C1 segment of cervical spinal cord (tissue), 14 donors: ENCODE data around the gene BDH1.
"Not testable (repeated sequence)": the region's sequence is repeated elsewhere in the genome, so short reads cannot be mapped to it uniquely, and the experiment has no call there.

Source experiments
- DNase-seq, 14 donors: peaks; one replicate each; lab custom pipeline; 2025; lab: John Stamatoyannopoulos, UW

Gene BDH1, protein sequence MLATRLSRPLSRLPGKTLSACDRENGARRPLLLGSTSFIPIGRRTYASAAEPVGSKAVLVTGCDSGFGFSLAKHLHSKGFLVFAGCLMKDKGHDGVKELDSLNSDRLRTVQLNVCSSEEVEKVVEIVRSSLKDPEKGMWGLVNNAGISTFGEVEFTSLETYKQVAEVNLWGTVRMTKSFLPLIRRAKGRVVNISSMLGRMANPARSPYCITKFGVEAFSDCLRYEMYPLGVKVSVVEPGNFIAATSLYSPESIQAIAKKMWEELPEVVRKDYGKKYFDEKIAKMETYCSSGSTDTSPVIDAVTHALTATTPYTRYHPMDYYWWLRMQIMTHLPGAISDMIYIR

DNA sequence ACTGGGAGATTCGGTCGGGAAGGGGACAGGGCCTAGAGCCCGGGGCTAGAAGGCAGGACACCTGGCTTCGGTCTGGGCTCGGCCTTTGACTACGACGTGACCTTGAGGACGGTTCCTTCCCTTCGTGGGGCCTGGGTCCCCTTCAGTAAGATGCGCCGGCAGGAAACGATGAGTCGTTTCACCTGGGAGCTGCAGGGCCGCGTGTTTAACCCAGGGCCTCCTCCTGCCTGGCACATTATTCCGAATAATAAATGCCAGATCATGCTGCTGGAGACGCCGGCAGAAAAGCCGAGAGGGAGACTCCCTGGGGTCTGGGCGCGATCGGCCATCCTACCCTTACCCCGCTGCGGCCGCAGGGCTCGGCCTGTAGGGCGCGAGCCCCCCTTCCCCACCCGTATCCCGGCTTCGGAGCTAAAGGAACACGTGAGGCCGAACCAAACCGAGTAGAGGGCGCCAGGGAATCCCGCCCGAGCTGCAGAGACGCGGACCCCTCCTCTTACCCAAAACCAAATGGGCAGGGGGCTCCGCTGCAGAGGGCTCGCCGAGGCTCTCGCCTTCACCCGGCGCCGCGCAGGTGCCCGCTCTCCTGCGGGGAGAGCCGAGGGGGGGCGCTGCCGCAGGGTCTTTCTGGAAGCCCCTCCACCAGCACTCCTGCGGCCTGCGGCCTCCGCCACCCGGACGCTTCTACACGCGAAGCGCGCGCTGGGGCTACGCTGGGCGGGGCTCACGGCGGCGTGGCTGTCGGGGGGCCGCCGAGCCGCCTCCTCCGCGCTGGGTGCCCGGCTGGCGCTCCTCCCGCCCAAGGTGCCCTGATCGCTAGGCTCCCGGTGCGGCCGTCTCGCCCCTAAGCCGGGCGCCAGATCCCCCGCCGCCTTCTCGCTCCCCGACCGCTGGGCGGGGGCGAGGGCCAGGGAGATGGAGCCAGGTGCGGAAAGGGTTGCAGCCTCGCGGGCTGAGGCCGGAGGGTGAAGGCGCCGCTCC lies at the start of gene BDH1:
BDH1 (minus strand) TSS at position 688 of the 981 bp plus-strand sequence. CDS start 9,525 bp downstream, outside the sequence.
- DNase-seq: peak in 9 of 14 donors; percentile 25 to 77 (median 59)

DNA sequence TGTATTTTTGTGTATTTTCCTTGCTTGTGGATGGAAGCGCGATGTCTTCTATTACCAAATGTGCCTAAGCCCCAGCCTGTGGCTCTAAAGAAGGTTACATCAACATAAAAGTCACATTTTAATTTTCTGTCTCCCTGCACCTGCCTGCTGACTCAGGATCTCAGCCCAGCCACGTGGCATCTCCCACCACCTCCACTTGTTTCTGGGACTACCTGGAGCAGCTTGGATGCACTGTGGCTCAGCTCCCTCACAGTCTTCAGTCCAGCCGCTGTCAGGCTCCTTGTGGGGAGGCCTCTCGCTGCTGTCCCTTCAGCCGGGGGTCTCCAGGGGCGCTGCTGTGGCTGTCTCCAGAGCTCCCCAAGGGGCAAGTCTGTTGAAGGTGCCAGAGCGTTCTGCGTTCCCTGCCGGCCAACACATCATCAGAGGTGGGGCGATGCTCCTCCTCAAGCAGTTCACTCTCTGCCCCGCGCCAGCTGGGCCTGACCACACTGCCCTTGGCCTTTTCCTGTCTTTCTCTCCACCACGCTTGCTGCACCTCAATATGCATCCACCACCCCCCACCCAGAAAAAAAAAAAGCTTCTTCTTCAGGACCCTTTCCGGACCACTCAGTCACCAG lies 47.7 kb upstream of the BDH1 start:
- DNase-seq: no peak

DNA sequence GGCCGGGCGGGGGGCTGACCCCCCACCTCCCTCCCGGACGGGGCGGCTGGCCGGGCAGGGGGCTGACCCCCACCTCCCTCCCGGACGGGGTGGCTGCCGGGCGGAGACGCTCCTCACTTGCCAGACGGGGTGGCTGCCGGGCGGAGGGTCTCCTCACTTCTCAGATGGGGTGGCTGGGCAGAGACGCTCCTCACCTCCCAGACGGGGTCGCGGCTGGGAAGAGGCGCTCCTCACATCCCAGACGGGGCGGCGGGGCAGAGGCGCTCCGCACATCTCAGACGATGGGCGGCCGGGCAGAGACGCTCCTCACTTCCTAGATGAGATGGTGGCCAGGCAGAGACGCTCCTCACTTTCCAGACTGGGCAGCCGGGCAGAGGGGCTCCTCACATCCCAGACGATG lies 46.6 kb upstream of the BDH1 start:
- not testable (repeated sequence) for DNase-seq

DNA sequence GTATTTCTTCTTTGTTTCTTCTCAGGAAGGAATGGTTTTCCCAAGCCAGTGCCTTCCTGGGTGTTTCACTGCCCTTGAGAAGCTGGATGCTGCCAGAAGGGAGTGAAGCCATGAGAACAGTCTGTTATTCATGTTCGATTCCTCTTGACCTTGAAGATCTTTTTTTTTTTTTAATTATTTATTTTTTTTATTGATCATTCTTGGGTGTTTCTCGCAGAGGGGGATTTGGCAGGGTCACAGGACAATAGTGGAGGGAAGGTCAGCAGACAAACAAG lies 45.7 kb upstream of the BDH1 start:
- DNase-seq: not testable (repeated sequence)

DNA sequence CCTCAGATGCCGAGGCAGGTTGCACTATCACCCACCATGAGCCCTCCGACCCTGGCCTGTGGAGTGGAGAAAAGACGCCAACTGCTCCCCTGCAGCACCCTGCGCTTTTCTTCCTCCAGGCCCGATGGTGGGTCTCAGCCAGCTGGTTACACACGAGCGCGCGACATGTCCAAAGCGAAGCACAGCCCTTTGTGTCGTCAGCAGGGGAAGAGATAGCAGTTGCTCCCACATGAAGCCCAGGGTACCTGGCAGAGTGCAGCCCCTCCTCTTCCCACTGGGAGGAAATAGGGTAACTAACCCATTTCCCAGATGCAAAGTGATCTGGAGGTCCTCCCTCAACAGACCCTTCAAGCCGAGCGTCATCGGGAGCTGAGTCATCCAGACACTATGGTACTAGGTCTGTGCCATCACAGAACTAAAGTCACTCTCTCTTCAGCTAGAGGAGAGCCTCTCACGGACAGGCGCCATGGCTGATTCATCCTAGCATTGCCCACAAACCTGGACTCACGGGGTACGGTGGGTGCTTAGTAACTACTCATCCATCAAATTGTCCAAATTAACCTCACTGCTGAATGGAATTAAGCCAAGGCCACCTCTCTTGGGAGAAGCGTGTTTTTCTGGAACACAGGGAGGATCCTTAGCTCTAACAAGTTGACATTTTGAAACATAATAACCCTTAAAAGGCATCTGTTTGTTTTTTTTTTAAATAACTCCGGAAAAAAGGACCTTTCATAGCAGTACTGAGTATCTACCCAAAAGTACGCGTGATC lies 45.2 kb upstream of the BDH1 start:
- DNase-seq: no peak

DNA sequence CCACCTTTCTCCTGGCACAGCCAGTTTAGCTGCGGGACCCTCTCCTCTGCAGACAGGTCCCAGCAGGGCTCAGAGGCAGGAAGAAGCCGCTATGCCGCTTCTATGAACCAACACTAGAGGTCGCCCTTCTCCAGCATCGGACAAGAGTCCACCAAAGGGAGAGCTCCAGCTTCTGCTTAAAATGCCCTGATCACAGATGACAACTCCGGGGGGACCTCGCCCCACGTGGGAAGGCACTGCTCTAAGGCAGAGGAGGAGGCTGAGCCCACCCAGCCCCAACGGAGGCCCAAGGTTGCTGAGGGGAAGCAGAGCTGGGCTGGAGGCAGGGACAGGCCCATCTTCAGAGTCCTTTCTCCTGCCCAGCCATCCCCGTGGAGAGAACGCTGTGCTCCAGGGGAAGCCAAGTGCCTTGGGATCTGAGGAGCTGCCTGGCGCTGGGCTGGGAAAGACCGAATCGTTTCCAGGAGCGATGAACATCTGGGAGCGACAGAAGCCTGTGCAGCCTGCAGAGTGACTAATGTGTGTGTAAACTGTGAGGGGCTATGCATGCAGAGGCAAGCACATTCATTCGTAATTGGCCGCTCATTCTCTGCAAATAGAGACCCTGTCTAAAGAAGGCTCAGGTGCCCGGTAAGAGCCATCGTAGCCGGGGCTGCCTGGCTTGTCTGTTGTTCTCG lies 43.5 kb upstream of the BDH1 start:
- DNase-seq: no peak

DNA sequence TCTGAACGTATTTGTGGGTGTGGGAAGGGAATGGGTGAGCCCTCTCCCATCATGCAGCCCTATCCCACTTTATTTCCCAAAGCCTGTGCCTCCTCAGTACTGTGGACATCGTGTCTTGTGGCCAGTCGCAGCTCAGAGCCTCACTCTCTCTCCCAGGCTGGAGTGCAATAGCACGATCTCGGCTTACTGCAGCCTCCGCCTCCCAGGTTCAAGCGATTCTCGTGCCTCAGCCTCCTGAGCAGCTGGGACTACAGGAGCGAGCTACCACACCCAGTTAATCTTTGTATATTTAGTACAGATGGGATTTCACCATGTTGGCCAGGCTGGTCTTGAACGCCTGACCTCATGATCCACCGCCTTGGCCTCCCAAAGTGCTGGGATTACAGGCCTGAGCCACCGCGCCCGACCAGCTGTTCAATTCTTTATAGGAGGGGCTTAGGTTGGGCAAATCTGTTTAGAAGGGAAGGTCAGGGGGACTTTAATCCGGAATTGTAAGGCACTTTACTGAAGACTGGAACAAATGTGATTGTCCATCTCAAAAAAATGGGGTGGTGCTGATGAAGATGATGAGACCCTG lies 42.7 kb upstream of the BDH1 start:
- no peak for DNase-seq

DNA sequence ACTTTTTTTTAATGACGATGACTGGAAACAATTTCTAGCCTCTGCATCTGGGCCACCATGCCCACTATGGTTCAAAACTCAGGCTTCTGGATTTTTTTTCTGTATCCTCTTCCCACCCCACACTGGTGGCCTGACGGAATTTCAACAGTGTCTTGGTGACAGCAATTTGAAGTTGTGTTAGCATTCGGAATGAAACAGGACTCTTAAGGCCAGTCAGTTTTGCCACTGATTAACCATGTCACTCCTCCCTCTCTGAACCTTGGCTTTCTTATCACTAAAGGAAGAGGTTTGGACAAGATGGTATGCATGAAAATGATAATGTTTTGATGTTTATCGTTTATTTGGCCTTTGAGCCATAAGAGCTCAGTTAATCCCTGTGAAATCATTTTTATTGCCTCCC lies 41.6 kb upstream of the BDH1 start:
- no peak for DNase-seq

DNA sequence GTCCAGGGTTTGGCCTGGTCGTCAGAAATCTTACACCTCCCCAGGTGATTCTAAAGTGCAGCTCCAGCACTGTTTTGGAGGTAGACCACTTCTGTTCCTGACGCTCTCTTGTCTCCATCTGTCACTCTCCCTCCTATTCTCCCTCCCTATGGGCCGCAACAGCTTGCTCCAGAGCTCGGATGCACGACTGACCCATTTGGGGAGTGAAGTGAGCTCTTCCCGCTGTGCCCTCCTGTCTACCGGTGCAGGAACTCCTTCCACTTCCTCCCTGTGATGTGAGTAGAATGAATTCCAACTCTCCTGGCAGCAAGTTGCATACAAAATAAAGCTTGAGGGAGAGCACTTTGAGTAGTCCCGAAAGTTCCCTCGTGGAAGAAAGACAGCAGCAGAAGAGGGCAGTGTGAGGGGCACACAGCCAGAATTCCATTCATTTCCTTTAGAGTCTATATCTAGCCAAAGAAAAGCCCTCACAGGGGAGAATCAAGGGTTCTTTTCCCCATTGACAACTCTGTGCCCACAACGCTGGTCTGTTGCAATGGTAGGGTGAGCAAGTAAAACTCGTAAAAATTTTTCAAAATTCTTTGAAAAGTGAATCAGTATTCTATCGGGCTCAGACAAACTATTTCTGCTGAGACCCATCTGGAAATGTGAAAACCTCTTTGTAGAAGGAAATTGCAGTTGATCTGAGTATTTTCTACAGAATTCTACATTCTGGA lies 39.9 kb upstream of the BDH1 start:
- peak in 4 of 14 donors; percentile 9 to 91 (median 21) for DNase-seq

DNA sequence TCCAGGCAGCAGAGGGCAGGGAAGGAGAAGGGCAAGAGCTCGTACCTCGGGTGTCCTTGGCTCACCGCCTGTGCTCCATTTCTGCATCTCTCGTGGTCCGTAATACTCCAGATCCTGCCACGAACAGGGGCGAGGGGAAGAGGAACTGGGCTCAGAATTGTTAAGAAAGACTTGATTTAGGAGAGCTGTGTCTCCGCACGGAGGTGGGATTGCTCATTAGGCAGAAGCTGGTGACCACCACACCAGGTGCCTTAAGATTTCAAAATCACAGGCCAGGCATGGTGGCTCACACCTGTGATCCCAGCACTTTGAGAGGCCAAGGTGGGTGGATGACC lies 37.2 kb upstream of the BDH1 start:
- no peak for DNase-seq

DNA sequence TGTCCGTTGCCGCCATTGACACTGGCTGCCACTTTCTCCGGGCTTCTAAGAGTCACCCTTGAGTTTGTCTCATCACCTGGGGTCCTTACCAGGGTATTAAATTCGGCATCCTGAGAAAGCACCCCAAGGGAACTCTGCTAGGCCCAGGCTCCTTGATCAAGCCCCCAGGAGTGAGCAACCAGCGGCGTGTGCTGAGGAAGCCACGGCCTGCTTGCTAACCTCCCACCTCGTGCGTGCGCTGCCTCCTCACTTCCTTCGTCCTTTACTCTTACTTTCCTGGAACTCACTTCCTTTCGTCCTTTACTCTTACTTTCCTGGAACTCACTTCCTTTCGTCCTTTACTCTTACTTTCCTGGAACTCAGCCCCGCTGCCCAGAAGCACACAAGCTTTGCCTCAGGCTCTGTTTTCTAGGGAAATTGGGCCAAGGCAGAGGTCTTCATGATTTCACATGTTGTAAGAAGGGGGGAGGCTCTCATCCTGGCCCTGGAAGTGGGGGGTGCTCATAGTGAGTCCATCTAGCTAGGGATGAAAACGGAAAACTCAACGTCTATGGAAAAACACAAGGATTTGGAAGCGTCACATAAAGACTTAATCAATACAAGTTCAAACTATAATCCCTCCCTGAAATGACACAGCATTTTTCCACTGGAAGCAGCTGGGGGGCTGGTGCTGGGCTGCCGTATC lies 36.7 kb upstream of the BDH1 start:
- DNase-seq: no peak

DNA sequence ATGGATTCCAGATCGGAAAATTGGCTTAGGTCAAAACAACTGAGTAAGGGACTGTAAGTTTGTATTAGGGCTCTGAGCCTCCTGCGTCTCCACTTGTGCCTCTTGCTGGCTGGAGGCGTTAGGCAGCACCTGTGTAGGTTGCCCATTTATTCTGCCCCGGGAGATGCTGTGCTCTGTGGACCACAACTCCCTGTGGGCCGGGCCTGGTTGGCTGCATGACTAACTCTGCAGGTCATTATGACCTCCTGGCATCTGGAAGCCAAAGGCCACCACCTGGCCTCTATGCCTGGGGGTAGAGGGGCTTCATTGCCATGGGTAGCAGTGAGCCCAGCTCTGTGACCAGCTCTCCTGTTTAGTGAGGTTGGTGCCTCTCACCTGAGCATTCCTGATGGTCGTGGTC lies 36.0 kb upstream of the BDH1 start:
- DNase-seq: no peak

DNA sequence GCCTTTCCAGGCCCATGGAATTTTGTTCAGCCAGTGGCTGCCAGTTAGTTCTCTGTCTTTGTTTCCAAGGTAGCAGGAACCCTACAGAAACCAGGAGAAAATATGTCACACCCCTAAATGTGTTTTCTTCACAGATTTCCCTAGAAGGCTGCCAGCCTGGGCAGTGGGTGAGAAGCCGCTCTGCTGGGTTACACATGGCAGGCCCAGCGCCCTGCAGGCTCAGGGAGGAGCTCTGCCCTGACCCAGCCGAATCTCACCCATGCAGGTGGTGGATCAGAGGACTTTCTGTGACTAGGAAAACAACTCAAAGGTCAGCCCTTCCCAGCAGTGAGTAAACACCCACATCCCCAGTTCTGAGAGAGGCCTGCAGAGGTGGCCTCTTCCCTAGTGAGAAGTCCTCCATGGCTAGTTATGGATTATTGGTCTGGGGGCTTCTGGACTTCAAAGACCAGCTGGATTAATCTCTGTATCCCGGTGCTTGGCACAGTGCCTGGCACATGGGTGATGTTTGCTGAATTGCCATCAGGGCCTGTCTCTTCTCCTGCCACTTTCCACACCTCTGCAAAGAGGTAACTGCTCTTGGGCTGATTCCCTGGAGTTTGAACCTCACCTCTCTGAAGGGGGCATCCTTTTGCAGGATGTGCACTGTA lies 34.7 kb upstream of the BDH1 start:
- peak in 2 of 14 donors; percentile 29 to 45 for DNase-seq

DNA sequence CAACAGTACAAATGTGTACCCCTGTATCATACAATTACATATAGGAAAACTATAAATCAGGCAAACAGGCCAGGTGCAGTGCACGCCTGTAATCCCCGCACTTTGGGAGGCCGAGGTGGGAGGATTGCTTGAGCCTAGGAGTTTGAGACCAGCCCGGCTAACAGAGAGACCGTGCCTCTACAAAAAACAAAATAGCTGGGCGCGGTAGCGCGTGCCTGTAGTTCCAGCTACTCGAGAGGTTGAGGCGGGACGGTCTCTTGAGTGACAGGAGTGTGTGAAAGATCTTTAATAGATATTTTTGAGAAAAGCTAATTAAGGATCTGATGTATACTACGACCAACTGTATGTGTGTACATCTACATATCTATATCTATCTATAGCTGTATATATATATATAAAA lies 33.8 kb upstream of the BDH1 start:
- DNase-seq: no peak

DNA sequence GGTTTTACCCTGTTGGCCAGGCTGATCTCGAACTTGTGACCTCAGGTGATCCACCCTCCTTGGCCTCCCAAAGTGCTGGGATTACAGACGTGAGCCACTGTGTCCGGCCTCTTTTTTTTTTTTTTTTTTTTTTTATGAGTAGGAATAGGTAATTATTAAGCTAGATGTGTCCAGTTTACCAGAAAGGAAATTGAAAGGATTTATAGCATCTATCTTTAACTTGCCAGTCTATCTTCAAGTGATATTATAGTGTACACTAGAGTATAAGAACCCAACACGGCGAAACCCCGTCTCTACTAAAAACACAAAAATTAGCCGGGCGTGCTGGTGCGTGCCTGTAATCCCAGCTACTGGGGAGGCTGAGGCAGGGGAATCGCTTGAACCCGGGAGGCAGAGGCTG lies 31.0 kb upstream of the BDH1 start:
- not testable (repeated sequence) for DNase-seq

DNA sequence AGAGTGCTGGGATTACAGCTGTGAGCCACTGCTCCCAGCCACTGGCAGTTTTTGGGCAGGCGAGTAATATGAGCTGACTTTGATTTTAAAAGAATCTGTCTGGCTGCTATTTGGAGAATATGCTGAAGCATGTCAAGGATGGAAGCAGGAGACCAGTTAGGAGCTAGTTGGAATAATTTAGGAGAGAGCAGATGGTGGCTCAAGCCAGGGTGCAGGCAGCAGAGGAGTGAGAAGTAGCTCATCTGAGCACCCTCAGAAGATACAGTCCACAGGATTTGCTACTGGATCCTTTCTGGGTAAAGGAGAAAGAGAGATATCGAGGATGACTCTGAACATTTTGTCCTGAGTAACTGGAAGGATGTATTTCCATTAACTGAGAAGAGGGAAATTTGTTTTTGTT lies 30.4 kb upstream of the BDH1 start:
- peak in 1 of 14 donors; percentile 75 for DNase-seq

DNA sequence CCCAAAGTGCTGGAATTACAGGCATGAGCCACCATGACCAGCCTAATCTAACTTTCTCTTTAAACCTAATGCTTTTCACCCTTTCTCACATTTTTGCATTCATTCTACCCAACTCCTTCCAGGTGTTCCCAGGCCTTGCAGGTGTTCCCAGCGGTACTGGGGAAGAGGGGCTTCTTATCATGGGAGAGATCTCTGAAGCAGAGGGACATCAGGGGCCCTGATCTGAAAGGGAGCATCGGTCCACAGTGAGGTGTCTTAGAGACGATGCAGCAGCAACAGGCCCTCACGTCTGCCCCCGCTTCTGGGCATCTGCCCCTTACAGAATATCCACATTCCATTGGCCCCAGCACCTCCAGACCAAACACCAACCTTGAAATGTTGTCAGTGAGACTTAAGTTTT lies 29.0 kb upstream of the BDH1 start:
- no peak for DNase-seq

DNA sequence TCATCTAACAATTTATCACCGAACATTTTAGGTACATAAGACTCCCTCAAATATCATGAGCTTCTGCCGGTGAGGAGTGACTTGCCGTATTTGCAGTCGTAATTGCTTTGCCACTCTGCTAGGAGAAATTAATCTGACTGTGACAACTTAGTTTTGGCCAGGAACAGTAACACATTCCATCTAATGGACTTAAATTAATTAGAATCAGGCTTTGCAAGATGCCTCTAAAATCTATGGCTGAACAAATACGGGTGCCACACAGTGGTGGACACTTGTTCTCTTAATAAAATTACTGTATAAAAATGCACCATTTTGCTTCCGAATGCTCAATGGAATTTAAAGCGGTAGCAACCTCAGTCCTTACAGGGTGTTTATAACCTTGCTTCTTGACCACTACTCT lies 27.6 kb upstream of the BDH1 start:
- peak in 1 of 14 donors; percentile 69 for DNase-seq

DNA sequence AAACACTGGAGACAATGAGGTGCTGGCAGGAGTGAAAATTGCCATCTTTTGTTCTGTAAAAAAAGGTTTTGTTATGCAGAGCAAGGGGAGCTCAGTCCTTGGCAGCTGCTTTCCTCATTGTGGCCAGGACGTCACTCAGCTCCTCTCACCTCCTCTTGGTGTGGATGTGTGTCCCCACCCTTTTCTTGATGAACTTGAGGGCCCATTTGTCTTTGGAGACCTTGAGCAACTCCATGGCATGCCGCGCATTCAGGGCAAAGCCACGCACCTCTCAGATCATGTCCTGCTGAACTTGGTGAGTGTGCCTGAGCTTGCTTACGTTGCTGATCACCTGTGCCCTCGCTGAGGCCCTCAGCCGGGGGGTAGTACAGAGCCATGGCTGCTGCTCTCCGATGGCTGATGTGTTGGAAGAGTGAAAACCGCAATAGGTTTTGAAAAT lies 24.5 kb upstream of the BDH1 start:
- no peak for DNase-seq
